Subcutaneous abdominal adipose tissue (tissue), 5 donors: ENCODE results near the gene NAGK.
"Not testable (repeated sequence)": the region's sequence is repeated elsewhere in the genome, so short reads cannot be mapped to it uniquely, and the experiment has no call there.

ENCODE experiments used
- H3K27ac ChIP-seq: one replicate; pipeline ENCODE4 v1.7.0; 2013; ENCODE audit warnings: low read depth, mild to moderate bottlenecking, inconsistent platforms, low read length, moderate library complexity
- H3K27me3 ChIP-seq, 5 donors: one replicate each; pipeline ENCODE4 v1.7.0; 2013; ENCODE audit warnings: low read length in 5 of 5, inconsistent platforms in 1 of 5; ENCODE audit not compliant: control insufficient read depth in 5 of 5, insufficient read depth in 4 of 5
- H3K36me3 ChIP-seq, 5 donors: one replicate each; pipeline ENCODE4 v1.7.0; 2013; ENCODE audit warnings: low read length in 5 of 5; ENCODE audit not compliant: control insufficient read depth in 5 of 5, insufficient read depth in 5 of 5
- H3K4me1 ChIP-seq, 5 donors: one replicate each; pipeline ENCODE4 v1.7.0; 2013; ENCODE audit warnings: low read length in 5 of 5, mild to moderate bottlenecking in 3 of 5, moderate library complexity in 1 of 5; ENCODE audit not compliant: control insufficient read depth in 5 of 5, insufficient read depth in 5 of 5
- H3K4me3 ChIP-seq, 5 donors: one replicate each; pipeline ENCODE4 v1.7.0; 2013; ENCODE audit warnings: low read length in 5 of 5, low read depth in 1 of 5
- H3K9ac ChIP-seq, 5 donors: one replicate each; pipeline ENCODE4 v1.7.0; 2013; ENCODE audit warnings: low read length in 5 of 5, mild to moderate bottlenecking in 4 of 5, moderate library complexity in 3 of 5
- H3K9me3 ChIP-seq, 5 donors: one replicate each; pipeline ENCODE4 v1.7.0; 2013; ENCODE audit warnings: low read length in 5 of 5; ENCODE audit not compliant: control insufficient read depth in 5 of 5
- donor health status: healthy.
- donor health status: healthy.
- donor health status: healthy.
- donor health status: healthy.
- donor health status: healthy.

NAGK gene

DNA sequence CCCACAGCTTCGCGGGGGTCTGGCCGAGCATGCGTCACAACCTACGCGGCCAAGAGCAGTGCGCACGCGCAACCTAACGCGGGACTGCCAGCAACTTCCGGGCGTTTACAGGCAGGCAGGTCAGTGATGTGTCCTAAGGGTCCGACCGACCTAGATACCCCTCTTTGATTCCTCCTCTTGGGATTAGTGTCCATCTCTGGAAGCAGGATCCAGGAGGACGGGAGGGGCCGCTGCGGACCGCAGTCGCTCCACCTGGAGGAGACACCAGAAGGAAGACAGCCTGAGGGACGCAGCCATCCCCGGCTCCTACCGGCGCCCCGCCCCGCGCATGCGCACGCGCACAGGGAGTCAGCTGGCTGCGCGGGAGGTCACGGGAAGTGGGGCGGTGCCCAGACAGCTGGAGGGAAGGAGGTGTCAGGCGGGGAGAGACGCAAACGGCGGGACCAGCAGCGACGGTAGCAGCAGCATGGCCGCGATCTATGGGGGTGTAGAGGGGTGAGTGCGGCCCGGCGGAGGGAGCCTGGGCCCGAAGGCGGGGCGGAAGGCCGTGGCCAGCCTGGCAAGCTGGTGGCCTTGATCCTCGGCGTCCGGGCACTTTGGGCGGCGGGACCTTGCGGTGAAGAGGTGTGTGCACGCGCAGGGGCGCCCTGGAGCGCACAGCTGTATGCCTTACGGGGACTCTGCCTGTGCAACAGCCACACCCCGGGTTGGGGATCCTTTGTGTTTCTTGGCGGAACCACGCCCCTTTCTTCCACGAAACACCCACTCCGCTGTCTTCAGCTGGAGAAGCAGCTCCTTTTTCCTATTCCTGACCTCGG, at the start of gene NAGK:
TSS of gene NAGK (plus strand) at position 431 of the 818 bp plus-strand sequence. CDS start at position 467, 36 bp downstream.
- no peaks in the 10 kb centered on the region for H3K27me3 ChIP-seq
- no peaks in the 10 kb centered on the region for H3K9me3 ChIP-seq
- peak within 1 kb of the TSS; percentile 97 for H3K27ac ChIP-seq
- peaks cover 0 to 17% (median 13%) of the 10 kb centered on the region in 5 donors for H3K36me3 ChIP-seq
- H3K9ac ChIP-seq, result peak within 1 kb of the TSS; percentile 91 to 98 (median 96)
- peak within 1 kb of the TSS; percentile 93 to 94 (median 94) for H3K4me3 ChIP-seq
- H3K4me1 ChIP-seq, result peaks cover 5 to 69% (median 45%) of the 10 kb centered on the region in 5 donors

DNA sequence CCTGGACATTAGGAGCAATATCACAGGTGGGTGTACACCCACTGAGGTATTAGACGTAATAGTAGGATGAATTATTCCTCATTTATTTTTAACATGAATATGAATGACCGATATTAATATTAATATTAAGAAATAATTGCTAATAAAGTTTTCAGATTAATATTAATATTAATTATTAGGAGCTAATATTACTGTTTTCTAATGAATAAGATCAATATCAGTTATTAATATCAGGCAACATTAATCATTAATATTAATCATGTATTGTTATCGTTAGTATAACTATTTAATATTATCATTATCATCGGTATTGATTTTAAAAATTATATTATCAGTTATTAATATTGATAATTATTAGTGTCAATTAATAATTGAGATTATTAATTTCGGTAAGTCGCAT, 48.5 kb upstream of the NAGK start:
- H3K27ac ChIP-seq, H3K27me3 ChIP-seq, H3K9me3 ChIP-seq, H3K36me3 ChIP-seq, H3K4me3 ChIP-seq, H3K9ac ChIP-seq, H3K4me1 ChIP-seq: not testable (repeated sequence)

DNA sequence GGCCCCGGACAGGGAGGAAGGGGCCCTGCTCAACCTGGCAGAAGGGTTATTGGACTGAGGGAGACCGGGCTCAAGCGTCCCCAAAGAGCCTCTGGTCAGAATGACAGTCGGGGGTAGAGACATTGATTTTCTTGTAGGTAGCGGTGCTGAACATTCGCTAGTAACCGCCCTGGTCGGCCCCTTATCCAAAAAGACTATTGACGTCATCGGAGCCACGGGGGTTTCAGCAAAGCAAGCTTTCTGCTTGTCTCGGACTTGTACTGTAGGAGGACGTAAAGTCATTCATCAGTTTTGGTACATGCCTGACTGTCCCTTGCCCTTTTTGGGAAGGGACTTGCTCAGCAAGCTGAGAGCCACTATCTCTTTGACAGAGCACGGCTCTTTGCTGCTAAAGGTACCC, 47.1 kb upstream of the NAGK start:
- H3K9ac ChIP-seq, H3K27me3 ChIP-seq, H3K36me3 ChIP-seq, H3K9me3 ChIP-seq, H3K4me1 ChIP-seq, H3K4me3 ChIP-seq, H3K27ac ChIP-seq: not testable (repeated sequence)

GRCh38 chr2:71023553-71024243, 44.8 kb upstream of the NAGK start:
- not testable (repeated sequence) for H3K27ac ChIP-seq, H3K4me1 ChIP-seq, H3K36me3 ChIP-seq, H3K9ac ChIP-seq, H3K27me3 ChIP-seq, H3K4me3 ChIP-seq, H3K9me3 ChIP-seq

- not testable (repeated sequence) for H3K9ac ChIP-seq, H3K4me1 ChIP-seq, H3K27ac ChIP-seq, H3K27me3 ChIP-seq, H3K36me3 ChIP-seq, H3K4me3 ChIP-seq, H3K9me3 ChIP-seq
These were observed 32.2 kb upstream of the NAGK start for GRCh38 chr2:71036296-71036695.

GRCh38 chr2:71042287-71042686, 26.2 kb upstream of the NAGK start:
- no peak overlapping the region for H3K9ac ChIP-seq
- no peak overlapping the region for H3K27ac ChIP-seq
- H3K4me1 ChIP-seq, result no peaks in the 10 kb centered on the region
- H3K4me3 ChIP-seq, result no peak overlapping the region
- H3K9me3 ChIP-seq, result no peaks in the 10 kb centered on the region
- H3K36me3 ChIP-seq, result no peaks in the 10 kb centered on the region
- H3K27me3 ChIP-seq, result peaks cover 0 to 7% (median 5%) of the 10 kb centered on the region in 5 donors

GRCh38 chr2:71043531-71044407, 24.7 kb upstream of the NAGK start:
- Histone ChIP-seq H3K36me3 (no peaks in the 10 kb centered on the region), H3K27me3 (peaks cover 0 to 7% (median 5%) of the 10 kb centered on the region in 5 donors), H3K9ac (no peak overlapping the region), H3K27ac (no peak overlapping the region), H3K4me3 (no peak overlapping the region), H3K9me3 (no peaks in the 10 kb centered on the region), H3K4me1 (no peaks in the 10 kb centered on the region)

DNA sequence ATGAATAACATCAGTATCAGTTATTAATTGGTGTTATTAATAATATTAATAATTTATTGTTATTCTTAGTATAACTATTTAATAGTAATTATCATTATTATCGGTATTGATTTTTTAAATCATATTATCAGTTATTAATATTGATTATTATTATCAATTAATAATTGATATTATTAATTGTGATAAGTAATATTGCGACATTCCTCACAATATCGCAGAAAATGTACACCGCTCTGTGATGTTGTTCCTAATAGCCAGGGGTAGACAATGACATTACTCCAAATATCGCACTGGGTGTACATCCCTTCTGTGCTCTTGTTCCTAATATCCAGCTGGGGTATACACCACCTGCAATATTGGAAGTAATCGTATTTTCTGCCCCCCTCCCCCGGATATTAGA, 23.3 kb upstream of the NAGK start:
- Histone ChIP-seq H3K4me3 (no peak overlapping the region), H3K36me3 (no peaks in the 10 kb centered on the region), H3K9me3 (no peaks in the 10 kb centered on the region), H3K27me3 (peaks cover 0 to 7% (median 5%) of the 10 kb centered on the region in 5 donors), H3K4me1 (no peaks in the 10 kb centered on the region), H3K27ac (no peak overlapping the region), H3K9ac (no peak overlapping the region)

DNA sequence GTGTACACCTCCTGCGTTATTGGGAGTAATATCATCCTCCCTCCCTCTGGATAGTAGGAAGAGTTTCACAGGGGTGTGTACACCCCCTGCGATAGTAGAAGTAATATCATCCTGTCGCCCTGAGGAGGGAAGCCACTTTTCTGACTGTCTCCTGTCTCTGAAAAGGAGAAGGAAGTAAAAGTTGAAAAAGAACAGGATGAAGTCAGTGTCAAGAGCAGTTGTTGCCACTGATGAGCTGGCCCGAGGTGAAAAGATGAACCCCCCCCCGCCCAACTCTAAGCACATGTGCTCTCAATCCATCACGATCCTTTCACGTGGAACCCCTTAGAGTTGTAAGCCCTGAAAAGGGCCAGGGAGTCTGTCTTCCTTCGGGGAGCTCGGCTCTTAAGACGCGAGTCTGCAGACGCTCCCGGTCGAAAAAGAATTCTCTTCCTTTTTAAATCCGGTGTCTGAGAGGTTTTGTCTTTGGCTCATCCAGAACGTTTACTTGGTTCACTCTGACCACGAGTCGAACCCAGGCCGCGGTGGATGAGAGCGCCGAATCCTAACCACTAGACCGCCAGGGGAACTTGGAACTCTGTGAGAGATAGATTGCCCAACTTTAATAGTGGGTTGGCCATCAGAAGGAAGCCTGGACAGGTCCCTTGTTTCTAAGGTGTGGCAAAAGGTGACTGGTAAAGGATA, 22.4 kb upstream of the NAGK start:
- Histone ChIP-seq H3K9ac (no peak overlapping the region), H3K27me3 (peaks cover 0 to 7% (median 5%) of the 10 kb centered on the region in 5 donors), H3K4me1 (no peaks in the 10 kb centered on the region), H3K4me3 (no peak overlapping the region), H3K27ac (no peak overlapping the region), H3K9me3 (no peaks in the 10 kb centered on the region), H3K36me3 (no peaks in the 10 kb centered on the region)
